Measurements from ENCODE around the gene RAB22A.

DNA sequence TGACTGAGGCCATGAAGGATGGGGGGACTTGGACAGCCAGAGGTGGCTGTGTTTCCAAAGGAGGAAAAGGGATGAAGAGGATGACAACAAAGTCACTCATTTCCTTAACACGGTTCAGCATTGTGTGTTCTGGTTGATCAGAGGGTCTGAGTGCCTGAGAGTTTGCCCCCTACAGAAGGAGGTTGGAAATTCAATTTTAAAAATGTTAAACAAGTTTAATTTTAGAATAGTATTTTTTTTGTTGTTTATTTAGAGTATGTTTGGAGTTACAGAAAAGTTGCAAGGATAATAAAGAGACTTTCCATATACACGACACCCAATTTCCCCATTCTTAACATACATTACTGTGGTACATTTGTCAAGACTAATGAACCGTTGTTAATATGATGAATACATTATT lies 69.2 kb downstream of the RAB22A start:
- TF ChIP-seq POLR2AphosphoS5 (IDR thresholded peaks at IDR 0.05; ENCODE audit: low read depth, low read length) (no peak), POLR2A (IDR thresholded peaks at IDR 0.05; ENCODE audit: low read depth, low read length) (no peak), TAF1 (IDR thresholded peaks at IDR 0.05; ENCODE audit: low read depth, low read length) (no peak), PAX5 (IDR thresholded peaks at IDR 0.05; ENCODE audit: insufficient read depth, low read length, severe bottlenecking) (no peak)

Data from GM12891 (cell line).